ENCODE data around the gene MRO. TPM values are rescaled to one million over a fixed set of nuclear protein-coding genes. Genes with fewer than 3 reads are reported as not detected.
"Not testable (repeated sequence)": the region's sequence is repeated elsewhere in the genome, so short reads cannot be mapped to it uniquely, and the experiment has no call there.

Gene MRO
- total RNA-seq, 1 donor: under 0.01 TPM

DNA sequence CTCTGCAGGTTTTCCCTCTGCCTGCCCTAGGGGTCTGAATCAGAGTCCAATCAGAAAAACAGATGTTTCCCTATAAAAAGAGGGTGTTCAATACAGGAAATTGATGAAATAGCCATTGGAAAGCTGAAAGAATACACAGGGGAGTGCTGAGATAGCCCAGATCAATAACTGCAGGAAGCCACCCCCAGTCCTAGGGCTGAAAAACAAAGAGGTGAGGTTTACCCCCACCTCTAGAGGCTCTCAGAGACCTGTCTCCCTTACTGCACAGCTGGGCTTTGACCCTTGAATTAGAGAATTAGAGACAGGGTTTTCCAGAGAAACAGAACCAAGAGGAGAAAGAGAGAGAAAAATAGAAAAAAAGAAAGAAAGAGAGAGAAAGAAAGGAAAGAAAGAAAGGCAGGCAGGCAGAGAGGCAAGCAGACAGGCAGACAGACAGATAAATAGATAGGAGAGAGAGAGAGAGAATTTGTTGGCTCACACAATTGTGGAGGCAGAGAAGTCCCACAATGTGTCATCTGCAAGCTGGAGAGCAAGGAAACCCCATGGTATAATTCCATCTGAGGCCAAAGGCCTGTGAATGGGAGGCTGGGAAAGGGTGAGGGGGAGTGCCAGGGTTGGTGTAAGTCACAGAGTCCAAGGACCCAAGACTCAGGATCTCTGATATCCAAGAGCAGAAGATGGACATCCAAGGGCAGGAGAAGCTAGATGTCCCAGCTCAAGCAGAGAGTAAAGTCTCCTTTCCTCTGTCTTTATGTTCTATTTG, 40.2 kb upstream of the MRO start:
- no peak overlapping the region for H3K4me3 ChIP-seq (ENCODE audit: low read depth, low read length)
- DNase-seq (ENCODE audit: low read depth): no peak
- TF ChIP-seq, protein P1, sequence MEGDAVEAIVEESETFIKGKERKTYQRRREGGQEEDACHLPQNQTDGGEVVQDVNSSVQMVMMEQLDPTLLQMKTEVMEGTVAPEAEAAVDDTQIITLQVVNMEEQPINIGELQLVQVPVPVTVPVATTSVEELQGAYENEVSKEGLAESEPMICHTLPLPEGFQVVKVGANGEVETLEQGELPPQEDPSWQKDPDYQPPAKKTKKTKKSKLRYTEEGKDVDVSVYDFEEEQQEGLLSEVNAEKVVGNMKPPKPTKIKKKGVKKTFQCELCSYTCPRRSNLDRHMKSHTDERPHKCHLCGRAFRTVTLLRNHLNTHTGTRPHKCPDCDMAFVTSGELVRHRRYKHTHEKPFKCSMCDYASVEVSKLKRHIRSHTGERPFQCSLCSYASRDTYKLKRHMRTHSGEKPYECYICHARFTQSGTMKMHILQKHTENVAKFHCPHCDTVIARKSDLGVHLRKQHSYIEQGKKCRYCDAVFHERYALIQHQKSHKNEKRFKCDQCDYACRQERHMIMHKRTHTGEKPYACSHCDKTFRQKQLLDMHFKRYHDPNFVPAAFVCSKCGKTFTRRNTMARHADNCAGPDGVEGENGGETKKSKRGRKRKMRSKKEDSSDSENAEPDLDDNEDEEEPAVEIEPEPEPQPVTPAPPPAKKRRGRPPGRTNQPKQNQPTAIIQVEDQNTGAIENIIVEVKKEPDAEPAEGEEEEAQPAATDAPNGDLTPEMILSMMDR (IDR thresholded peaks at IDR 0.05; ENCODE audit: insufficient read depth, low read length): no peak

DNA sequence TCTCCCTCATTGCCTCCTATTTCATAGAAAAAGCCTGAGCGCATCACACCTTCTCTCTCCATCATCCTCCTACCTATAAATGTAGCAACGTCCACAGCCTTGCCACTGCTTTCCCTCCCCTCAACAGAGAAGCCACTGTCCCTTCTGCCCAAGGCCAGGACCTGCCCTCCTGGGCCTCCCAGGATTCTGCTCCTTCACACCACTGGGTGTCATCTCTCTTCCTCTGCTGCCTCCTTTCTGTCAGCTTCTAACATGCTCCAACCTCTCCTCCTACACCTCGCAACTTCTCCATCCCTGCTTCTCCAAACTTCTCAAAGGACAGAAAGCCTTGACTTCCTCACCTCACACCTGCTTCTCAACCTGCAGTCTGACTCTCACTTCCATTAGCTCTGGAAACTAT, 37.9 kb upstream of the MRO start:
- no peak overlapping the region for H3K4me3 ChIP-seq (ENCODE audit: low read depth, low read length)
- TF ChIP-seq, protein P1 (IDR thresholded peaks at IDR 0.05; ENCODE audit: insufficient read depth, low read length): no peak
- DNase-seq (ENCODE audit: low read depth): no peak

DNA sequence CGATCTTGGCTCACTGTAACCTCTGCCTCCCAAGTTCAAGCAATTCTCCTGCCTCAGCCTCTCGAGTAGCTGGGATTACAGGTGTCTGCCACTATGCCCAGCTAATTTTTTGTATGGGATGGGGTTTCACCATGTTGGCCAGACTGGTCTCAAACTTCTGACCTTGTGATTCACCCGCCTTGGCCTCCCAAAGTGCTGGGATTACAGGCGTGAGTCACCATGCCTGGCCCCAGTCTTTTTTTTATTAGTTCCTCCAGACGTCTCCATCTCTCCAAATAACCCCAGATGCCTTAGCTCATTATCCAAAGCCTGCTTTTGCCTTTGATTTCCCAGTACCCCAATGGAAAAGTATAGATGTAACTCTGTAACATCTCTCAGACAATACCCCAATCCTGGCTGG, 37.4 kb upstream of the MRO start:
- not testable (repeated sequence) for DNase-seq (ENCODE audit: low read depth)

DNA sequence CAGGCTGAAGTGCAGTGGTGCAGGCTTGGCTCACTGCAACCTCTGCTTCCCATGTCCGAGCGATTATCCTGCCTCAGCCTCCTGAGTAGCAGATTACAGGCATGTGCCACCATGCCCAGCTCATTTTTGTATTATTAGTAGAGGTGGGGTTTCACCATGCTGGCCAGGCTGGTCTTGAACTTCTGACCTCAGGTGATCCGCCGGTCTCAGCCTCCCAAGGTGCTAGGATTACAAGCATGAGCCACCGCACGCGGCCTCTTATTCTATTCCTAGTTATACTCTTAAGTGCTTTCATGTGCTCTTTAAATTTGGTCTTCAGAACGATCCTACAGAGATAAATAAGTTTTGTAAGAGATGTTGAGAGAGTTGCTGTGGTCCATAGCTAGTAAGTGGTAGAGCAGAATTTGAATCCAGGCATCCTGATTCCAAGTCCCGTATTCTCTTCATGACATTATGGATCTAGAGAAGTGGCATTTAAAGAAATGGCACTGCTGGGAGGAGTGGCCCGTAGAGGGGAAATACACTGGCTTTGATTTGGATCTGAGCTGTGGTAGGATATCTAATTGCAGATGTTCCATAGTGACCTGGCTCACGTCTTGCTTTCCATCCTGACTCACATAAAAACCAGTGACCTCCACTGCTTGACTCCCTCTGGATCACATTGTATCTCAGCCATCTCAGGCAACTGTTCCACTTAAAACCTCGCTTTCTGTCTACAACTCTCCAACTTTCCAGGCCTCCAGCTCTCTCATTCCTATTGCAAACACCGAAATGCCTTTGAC, 36.4 kb upstream of the MRO start:
- H3K4me3 ChIP-seq (ENCODE audit: low read depth, low read length): no peak overlapping the region
- TF ChIP-seq, protein P1 (IDR thresholded peaks at IDR 0.05; ENCODE audit: insufficient read depth, low read length): no peak
- DNase-seq (ENCODE audit: low read depth): no peak

More for the DNA sequence above, 37.4 kb upstream of the MRO start:
- H3K4me3 ChIP-seq (ENCODE audit: low read depth, low read length): not testable (repeated sequence)

DNA sequence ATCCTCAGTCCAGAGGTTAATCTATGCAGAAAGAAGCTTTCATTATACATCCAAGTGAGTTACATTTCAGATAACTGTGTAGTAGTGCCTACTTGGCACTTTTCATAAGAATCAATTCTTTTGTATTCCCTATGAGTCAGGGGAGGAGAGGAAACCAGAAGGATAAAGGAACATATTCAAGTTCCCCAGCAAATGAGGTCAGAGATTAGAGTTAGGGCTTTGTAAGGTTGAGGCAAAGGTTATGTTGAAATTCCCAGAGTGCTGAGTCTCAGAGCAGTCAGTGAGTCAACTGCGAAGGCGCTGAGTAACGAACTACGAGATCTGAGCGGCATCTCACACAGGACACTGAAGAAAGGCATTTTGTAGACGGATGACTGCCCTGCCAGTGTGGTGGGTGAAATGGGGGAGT, 34.1 kb upstream of the MRO start:
- peak; percentile 72 for DNase-seq (ENCODE audit: low read depth)
- TF ChIP-seq, protein P1 (IDR thresholded peaks at IDR 0.05; ENCODE audit: insufficient read depth, low read length): no peak
- H3K4me3 ChIP-seq (ENCODE audit: low read depth, low read length): no peak overlapping the region

DNA sequence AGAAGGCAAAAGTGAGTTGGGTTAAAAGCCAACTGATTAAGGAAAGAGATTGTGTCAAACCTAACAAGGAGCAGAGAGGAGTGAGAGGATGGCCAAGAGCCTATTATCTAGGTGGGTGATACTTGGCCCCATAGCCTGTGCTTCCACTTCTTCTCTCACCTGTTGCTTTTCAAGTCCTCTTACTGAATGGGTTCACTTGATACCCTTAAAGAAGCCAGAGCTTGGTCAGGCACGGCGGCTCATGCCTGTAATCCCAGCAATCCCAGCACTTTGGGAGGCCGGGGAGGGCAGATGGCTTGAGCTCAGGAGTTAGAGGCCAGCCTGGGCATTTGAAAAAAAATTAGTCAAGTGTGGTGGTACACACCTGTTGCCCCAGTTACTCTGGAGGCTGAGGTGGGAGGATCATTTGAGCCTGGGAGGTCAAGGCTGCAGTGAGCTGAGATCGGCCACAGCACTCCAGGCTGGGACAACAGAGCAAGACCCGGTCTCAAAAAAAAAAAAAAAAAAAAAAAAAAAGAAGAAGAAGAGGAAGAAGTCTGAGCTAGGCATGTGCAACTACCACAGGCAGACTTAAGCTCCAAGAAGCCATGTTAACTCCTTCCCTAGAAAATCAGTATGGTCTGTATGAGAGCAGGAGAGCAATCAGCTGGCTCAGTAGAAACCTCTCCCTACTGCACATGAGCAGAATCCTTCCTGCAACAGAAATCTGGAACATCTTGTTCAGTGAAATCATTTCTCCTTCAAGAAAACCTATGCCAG, 30.7 kb upstream of the MRO start:
- H3K4me3 ChIP-seq (ENCODE audit: low read depth, low read length): no peak overlapping the region
- TF ChIP-seq, protein P1 (IDR thresholded peaks at IDR 0.05; ENCODE audit: insufficient read depth, low read length): no peak
- no peak for DNase-seq (ENCODE audit: low read depth)

DNA sequence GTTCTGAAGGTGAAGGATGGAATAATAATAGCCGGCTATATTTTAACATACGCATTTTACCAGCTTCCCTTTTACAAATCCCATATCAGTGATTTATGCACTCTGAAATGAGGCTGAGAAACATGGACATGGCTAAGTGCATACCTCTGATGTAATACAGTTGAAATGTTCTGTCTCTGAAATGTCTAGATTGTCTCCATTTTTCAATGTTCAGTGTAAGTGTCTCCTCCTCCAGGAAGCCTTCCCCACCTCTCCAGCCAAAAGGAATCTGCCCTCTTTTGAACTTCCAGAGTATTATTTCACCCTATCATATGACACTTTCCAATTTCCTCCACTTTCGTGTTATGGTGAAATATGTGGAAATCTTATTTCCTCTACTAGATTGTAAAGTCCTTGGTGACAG, 29.6 kb upstream of the MRO start:
- no peak overlapping the region for H3K4me3 ChIP-seq (ENCODE audit: low read depth, low read length)
- DNase-seq (ENCODE audit: low read depth): peak; percentile 56
- TF ChIP-seq, protein P1 (IDR thresholded peaks at IDR 0.05; ENCODE audit: insufficient read depth, low read length): no peak

All from fibroblast of the aortic adventitia (primary cell).